Measurements from ENCODE around the gene HYKK.

DNA sequence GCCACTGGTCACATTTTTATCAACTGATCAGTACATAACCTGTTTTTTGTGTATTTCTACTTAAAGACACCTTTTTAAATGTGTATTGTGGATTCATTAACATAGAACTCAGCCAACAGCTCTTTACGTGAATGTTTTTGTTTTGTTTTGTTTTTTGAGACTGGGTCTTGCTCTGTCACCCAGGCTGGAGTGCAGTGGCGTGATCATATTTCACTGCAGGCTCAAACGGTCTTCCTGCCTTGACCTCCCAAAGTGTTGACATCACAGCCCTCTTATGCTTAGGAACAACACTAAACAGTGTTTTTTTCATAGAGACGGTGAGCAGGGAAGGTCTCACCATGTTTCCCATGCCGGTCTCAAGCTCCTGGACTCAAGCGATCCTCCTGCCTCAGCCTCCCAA lies 42.8 kb downstream of the HYKK start:
- TF ChIP-seq, protein P1, sequence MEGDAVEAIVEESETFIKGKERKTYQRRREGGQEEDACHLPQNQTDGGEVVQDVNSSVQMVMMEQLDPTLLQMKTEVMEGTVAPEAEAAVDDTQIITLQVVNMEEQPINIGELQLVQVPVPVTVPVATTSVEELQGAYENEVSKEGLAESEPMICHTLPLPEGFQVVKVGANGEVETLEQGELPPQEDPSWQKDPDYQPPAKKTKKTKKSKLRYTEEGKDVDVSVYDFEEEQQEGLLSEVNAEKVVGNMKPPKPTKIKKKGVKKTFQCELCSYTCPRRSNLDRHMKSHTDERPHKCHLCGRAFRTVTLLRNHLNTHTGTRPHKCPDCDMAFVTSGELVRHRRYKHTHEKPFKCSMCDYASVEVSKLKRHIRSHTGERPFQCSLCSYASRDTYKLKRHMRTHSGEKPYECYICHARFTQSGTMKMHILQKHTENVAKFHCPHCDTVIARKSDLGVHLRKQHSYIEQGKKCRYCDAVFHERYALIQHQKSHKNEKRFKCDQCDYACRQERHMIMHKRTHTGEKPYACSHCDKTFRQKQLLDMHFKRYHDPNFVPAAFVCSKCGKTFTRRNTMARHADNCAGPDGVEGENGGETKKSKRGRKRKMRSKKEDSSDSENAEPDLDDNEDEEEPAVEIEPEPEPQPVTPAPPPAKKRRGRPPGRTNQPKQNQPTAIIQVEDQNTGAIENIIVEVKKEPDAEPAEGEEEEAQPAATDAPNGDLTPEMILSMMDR (conservative IDR thresholded peaks at IDR 0.05) = no peak
- TF ChIP-seq EZH2 (IDR thresholded peaks at IDR 0.05; ENCODE audit: low read depth) = no peak

Data from PC-9 (cell line).